Panc1 (cell line): Measurements from ENCODE around the gene ATCAY.

Source experiments
- POLR2AphosphoS5 ChIP-seq: IDR thresholded peaks from 2 replicates; pipeline ENCODE4 v1.6.1; 2012; ENCODE audit warnings: mild to moderate bottlenecking, low read depth, low read length, moderate library complexity
- TCF7L2 ChIP-seq: IDR thresholded peaks from 2 replicates; pipeline ENCODE4 v1.6.1; 2011; ENCODE audit warnings: mild to moderate bottlenecking, low read depth, low read length, inconsistent platforms
- TF ChIP-seq, protein P1 (sequence below): fragments of 450-650 bp; IDR thresholded peaks from 2 replicates; pipeline ENCODE4 v1.5.1; 2017; ENCODE audit warnings: mild to moderate bottlenecking

GRCh38 chr19:3916033-3916432 lies 35.5 kb downstream of the ATCAY start:
- no peak for TF ChIP-seq TCF7L2
- TF ChIP-seq, protein P1, sequence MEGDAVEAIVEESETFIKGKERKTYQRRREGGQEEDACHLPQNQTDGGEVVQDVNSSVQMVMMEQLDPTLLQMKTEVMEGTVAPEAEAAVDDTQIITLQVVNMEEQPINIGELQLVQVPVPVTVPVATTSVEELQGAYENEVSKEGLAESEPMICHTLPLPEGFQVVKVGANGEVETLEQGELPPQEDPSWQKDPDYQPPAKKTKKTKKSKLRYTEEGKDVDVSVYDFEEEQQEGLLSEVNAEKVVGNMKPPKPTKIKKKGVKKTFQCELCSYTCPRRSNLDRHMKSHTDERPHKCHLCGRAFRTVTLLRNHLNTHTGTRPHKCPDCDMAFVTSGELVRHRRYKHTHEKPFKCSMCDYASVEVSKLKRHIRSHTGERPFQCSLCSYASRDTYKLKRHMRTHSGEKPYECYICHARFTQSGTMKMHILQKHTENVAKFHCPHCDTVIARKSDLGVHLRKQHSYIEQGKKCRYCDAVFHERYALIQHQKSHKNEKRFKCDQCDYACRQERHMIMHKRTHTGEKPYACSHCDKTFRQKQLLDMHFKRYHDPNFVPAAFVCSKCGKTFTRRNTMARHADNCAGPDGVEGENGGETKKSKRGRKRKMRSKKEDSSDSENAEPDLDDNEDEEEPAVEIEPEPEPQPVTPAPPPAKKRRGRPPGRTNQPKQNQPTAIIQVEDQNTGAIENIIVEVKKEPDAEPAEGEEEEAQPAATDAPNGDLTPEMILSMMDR = no peak
- no peak for TF ChIP-seq POLR2AphosphoS5
